ENCODE data around the gene LOXL3. TPM values are rescaled to one million over a fixed set of nuclear protein-coding genes. Genes with fewer than 3 reads are reported as not detected.

Gene LOXL3
- total RNA-seq, 2 donors from 2014 or later, result 1.3 to 10.7 TPM

DNA sequence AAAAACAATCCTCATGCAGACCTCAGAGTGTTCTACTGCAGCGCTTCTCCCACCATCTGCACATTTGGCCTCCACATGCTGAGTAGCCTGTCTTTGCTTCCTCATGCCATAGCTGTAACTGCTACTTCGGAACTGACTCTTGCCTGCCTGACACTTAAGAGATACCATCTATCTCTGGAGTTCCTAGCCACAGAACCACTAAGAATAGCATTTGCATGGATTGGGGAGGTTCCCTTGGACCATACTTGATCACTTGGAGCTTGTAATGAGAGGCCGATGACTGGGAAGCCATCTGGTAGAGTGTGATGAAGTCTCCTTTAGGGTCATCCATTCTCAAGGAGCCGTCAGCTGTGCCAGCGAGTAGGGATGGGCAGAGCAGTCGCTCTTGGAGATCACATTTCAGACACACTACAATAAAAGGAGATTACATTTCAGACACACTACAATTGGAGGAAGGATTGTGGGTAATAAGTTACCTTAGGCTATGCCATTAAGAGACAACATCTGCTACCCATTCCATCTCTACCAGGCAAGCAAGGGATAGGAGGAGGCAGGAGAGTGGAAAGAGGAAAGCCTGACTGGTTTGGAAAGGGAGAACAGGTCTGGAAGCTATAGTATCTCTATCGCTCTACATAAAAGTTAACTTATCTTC, 22.6 kb upstream of the LOXL3 start:
- H3K27me3 ChIP-seq (replicated peaks; ENCODE audit: insufficient read depth), result no peaks in the 10 kb centered on the region
- no peaks in the 10 kb centered on the region for H3K4me1 ChIP-seq (replicated peaks)
- no peak for DNase-seq (ENCODE audit: low spot score)
- no peak for TF ChIP-seq POLR2A (IDR thresholded peaks at IDR 0.05)
- TF ChIP-seq, protein P1, sequence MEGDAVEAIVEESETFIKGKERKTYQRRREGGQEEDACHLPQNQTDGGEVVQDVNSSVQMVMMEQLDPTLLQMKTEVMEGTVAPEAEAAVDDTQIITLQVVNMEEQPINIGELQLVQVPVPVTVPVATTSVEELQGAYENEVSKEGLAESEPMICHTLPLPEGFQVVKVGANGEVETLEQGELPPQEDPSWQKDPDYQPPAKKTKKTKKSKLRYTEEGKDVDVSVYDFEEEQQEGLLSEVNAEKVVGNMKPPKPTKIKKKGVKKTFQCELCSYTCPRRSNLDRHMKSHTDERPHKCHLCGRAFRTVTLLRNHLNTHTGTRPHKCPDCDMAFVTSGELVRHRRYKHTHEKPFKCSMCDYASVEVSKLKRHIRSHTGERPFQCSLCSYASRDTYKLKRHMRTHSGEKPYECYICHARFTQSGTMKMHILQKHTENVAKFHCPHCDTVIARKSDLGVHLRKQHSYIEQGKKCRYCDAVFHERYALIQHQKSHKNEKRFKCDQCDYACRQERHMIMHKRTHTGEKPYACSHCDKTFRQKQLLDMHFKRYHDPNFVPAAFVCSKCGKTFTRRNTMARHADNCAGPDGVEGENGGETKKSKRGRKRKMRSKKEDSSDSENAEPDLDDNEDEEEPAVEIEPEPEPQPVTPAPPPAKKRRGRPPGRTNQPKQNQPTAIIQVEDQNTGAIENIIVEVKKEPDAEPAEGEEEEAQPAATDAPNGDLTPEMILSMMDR (IDR thresholded peaks at IDR 0.05), result no peak
- TF ChIP-seq POLR2AphosphoS5 (IDR thresholded peaks at IDR 0.05), result no peak
- no peaks in the 10 kb centered on the region for H3K9me3 ChIP-seq
- H3K27ac ChIP-seq, result no peak overlapping the region
- H3K4me3 ChIP-seq, result no peak overlapping the region
- WGBS, result 55% methylated on average over 7 of the region's 7 CpGs
- intact Hi-C loops (cut with DNase I), result no loop called here
- no peaks in the 10 kb centered on the region for H3K36me3 ChIP-seq

DNA sequence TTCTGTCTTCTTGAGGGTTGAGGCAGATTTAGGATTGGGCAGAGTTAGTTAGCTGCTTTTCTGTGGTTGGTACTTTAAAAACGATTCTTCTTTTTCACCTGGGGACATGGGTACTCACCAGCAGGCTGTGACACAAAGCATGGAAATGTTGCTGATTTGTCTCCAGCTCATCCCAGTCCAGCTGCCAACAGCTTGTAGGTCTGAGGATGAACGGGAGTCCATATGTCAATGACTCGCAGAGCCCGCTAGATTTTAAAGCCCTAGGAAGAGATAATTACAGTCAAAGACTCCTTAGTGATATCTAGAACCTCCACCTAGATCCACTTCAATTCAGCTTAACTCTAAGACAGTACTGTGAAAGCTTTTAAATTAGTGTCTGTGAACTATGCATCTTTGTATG, 21.6 kb upstream of the LOXL3 start:
- no peaks in the 10 kb centered on the region for H3K4me1 ChIP-seq (replicated peaks)
- 94% methylated on average over 4 of the region's 4 CpGs for WGBS
- DNase-seq (ENCODE audit: low spot score), result no peak
- intact Hi-C loops (cut with DNase I), result no loop called here
- no peaks in the 10 kb centered on the region for H3K9me3 ChIP-seq
- no peaks in the 10 kb centered on the region for H3K36me3 ChIP-seq
- no peak overlapping the region for H3K27ac ChIP-seq
- TF ChIP-seq POLR2AphosphoS5 (IDR thresholded peaks at IDR 0.05), result no peak
- TF ChIP-seq, protein P1 (IDR thresholded peaks at IDR 0.05), result no peak
- TF ChIP-seq POLR2A (IDR thresholded peaks at IDR 0.05), result no peak
- H3K4me3 ChIP-seq, result no peak overlapping the region
- H3K27me3 ChIP-seq (replicated peaks; ENCODE audit: insufficient read depth), result no peaks in the 10 kb centered on the region

DNA sequence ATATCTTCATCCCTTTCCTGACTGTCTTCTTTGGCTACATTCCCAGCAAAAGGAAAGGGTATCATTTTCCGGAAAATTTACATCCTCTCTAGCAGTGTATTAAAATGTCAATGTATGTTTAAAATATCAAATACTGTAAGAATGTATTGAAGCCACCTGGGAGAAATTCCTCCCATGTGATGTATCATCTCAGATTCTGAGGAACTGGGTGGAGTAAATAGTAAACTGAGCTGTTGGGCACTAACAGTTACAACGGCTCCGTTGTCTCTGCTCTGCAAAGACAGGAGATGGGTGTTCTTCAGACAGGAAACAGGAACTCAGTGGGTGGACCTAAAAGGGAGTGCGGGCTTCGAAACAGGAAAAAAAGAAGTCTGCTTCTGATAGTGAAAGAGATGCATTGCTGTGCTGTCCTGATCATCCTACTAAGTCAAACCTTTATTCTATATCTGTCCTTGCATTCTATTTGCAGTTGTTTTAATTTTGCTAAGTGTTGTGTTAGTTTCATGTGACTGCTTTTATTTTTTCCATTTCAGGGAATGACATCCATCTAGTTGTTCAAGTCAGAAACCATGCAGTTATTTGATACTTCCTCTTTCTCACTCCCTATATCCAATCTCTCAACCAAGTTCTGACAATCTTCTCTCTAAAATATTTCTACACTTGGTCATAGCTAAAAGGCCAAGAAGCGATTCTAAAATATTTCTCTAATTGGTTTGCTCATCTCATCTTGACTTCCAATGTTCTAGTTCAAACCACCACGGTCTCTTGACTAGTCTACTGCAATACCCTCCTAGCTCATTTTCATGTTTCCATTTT, 20.2 kb upstream of the LOXL3 start:
- Histone ChIP-seq H3K36me3 (no peaks in the 10 kb centered on the region), H3K4me3 (no peak overlapping the region), H3K4me1 (replicated peaks) (no peaks in the 10 kb centered on the region), H3K27ac (no peak overlapping the region), H3K27me3 (replicated peaks; ENCODE audit: insufficient read depth) (no peaks in the 10 kb centered on the region), H3K9me3 (no peaks in the 10 kb centered on the region)
- TF ChIP-seq POLR2A (IDR thresholded peaks at IDR 0.05) (no peak), POLR2AphosphoS5 (IDR thresholded peaks at IDR 0.05) (no peak)
- TF ChIP-seq, protein P1 (IDR thresholded peaks at IDR 0.05), result no peak
- intact Hi-C loops (cut with DNase I), result no loop called here
- WGBS, result 45% methylated on average over 7 of the region's 7 CpGs
- no peak for DNase-seq (ENCODE audit: low spot score)

DNA sequence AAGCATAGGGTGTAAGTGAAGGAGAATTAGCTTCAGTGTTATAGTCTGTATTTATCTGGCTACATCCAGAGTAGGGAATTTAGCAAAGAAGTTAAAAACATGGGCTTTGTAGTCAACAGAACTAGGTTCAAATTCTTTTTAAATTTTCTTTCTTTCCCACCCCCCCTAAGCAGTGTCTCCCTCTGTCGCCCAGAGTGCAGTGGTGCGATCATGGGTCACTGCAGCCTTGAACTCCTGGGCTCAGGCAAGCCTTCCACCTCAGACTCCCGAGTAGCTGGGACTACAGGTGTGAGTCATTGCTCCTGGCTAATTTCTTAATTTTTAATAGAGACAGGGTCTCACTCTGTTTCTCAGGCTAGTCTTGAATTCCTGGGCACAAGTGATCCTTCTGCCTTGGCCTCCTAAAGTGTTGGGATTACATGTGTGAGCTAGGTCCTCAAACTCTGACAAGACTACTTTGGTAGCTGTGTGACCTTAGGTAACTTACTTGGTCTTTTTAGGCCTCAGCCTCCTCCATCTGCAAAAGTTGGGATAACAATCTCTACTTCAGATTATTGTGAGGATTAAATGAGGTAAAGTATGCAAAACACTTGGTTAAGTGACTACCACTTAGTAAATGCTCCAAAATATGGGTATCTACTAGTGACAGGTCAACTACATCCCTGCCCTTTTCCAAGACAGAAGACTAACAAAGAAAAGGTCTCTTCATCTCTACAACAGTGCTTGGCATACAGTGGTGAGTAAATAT, 18.6 kb upstream of the LOXL3 start:
- H3K4me3 ChIP-seq, result no peak overlapping the region
- H3K27me3 ChIP-seq (replicated peaks; ENCODE audit: insufficient read depth), result no peaks in the 10 kb centered on the region
- intact Hi-C loops (cut with DNase I), result no loop called here
- H3K4me1 ChIP-seq (replicated peaks), result no peaks in the 10 kb centered on the region
- no peaks in the 10 kb centered on the region for H3K9me3 ChIP-seq
- no peak for DNase-seq (ENCODE audit: low spot score)
- no peaks in the 10 kb centered on the region for H3K36me3 ChIP-seq
- no peak for TF ChIP-seq POLR2AphosphoS5 (IDR thresholded peaks at IDR 0.05)
- TF ChIP-seq, protein P1 (IDR thresholded peaks at IDR 0.05), result no peak
- TF ChIP-seq POLR2A (IDR thresholded peaks at IDR 0.05), result no peak
- 82% methylated on average over 3 of the region's 3 CpGs for WGBS
- H3K27ac ChIP-seq, result no peak overlapping the region

Measured in prostate gland (tissue), 2 donors.